Measurements from ENCODE around the gene SLC50A1.

SLC50A1 gene

GRCh38 chr1:155124503-155125463 lies 10.9 kb upstream of the SLC50A1 start:
- H3K4me3 ChIP-seq (ENCODE audit: low read length) = no peak overlapping the region
- no peak for DNase-seq (ENCODE audit: low read depth)
- TF ChIP-seq, protein P1, sequence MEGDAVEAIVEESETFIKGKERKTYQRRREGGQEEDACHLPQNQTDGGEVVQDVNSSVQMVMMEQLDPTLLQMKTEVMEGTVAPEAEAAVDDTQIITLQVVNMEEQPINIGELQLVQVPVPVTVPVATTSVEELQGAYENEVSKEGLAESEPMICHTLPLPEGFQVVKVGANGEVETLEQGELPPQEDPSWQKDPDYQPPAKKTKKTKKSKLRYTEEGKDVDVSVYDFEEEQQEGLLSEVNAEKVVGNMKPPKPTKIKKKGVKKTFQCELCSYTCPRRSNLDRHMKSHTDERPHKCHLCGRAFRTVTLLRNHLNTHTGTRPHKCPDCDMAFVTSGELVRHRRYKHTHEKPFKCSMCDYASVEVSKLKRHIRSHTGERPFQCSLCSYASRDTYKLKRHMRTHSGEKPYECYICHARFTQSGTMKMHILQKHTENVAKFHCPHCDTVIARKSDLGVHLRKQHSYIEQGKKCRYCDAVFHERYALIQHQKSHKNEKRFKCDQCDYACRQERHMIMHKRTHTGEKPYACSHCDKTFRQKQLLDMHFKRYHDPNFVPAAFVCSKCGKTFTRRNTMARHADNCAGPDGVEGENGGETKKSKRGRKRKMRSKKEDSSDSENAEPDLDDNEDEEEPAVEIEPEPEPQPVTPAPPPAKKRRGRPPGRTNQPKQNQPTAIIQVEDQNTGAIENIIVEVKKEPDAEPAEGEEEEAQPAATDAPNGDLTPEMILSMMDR (conservative IDR thresholded peaks at IDR 0.05; ENCODE audit: low read depth, low read length) = no peak

DNA sequence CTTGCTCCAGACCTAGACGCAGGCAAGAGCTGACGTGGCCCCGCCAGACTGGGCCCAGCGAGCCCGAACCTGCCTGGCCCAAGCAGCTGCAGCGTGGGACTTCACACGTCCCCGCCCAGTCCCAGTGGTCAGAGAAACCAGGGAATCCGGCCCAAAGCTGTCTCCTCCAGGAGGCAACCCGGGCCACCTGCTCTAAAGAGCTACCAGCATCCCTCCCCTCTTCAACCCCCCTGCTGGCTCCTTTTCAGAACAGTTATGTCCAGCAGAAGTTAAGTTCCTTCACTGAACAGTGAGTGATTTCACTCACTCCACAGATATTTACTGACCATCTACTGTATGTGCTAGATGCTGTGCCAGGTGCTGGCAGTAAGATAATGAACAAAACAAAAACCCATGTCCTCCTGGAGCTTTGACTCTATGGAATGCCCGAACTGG lies 10.1 kb upstream of the SLC50A1 start:
- TF ChIP-seq, protein P1 (conservative IDR thresholded peaks at IDR 0.05; ENCODE audit: low read depth, low read length) = no peak
- DNase-seq (ENCODE audit: low read depth) = no peak

GRCh38 chr1:155125946-155126555 lies 9.6 kb upstream of the SLC50A1 start:
- no peak for DNase-seq (ENCODE audit: low read depth)
- TF ChIP-seq, protein P1 (conservative IDR thresholded peaks at IDR 0.05; ENCODE audit: low read depth, low read length) = no peak
- peak overlapping the region; percentile 46 for H3K4me3 ChIP-seq (ENCODE audit: low read length)

More for the DNA sequence above, 10.1 kb upstream of the SLC50A1 start:
- H3K4me3 ChIP-seq (ENCODE audit: low read length) = no peak overlapping the region

DNA sequence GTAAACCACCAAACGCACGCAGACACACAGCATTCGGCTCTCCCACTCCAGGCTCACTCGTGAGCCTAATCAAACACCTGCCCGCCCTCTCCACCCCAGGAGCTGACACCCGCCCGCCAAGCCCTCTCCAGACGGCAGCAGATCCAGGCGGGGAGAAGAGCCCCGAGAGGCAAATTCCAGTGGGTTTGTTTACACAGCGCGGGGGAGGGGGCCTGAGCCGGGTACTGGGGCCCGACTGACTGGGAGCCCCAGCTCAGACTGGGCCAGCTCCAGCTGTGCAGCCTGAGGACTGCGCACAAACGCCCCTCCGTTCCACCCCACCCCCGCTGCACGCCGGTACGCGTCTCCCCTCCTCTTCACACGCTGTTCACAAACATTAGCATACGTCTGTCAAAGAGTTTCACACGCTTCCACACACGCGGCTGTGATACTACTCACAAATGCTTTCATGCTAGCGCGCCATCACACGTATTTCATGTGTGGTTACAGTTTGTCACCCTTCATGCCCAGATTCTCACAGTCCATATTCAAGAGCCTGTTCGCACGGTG lies 9.0 kb upstream of the SLC50A1 start:
- TF ChIP-seq, protein P1 (conservative IDR thresholded peaks at IDR 0.05; ENCODE audit: low read depth, low read length) = no peak
- DNase-seq (ENCODE audit: low read depth) = no peak
- peak overlapping the region; percentile 46 for H3K4me3 ChIP-seq (ENCODE audit: low read length)

GRCh38 chr1:155127105-155127966 lies 8.3 kb upstream of the SLC50A1 start, which contains the start of gene EFNA1:
Gene EFNA1 (plus strand): TSS chr1:155127876. CDS start chr1:155127978, 102 bp downstream.
- peak within 1 kb of the TSS; percentile 49 for H3K4me3 ChIP-seq (ENCODE audit: low read length)
- TF ChIP-seq, protein P1 (conservative IDR thresholded peaks at IDR 0.05; ENCODE audit: low read depth, low read length) = no peak
- DNase-seq (ENCODE audit: low read depth) = no peak

DNA sequence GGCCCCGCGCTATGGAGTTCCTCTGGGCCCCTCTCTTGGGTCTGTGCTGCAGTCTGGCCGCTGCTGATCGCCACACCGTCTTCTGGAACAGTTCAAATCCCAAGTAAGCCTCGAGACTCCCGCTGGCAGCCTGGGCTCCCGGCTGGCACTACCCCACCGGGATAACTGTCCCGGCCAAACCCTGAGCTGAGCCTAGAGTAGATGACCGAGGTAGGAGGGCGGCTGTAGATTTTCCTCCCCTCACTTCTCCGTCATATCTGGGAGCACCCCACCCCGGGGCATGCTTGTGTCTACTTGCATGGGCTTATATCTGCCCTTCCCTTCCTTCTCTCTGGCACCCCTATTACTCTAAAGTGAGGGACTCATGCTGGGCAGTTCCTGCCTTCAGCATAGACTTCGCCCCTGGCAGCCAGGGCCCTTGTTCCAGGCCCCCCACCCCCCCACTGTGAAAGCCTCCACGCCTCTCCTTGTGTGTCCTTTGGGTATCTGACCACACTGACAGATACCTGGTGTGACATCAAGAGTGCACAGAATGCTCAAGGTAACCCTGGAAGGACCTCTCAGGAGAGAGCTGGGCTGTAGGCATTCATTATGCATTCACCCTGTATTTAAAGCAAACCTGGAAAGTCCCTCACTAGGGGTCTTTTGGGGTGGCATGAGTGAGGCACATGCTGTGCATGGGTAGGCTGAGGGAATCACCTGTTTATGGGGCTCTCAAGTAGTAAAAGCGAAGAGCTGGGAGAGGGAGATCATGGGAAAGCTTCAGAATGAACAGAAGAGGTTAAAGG lies 7.5 kb upstream of the SLC50A1 start:
- TF ChIP-seq, protein P1 (conservative IDR thresholded peaks at IDR 0.05; ENCODE audit: low read depth, low read length) = no peak
- no peak for DNase-seq (ENCODE audit: low read depth)
- peak overlapping the region; percentile 49 for H3K4me3 ChIP-seq (ENCODE audit: low read length)

All from retinal pigment epithelial cell (primary cell).